ENCODE measurements around the gene WFDC1. TPM values are rescaled to one million over a fixed set of nuclear protein-coding genes. Genes with fewer than 3 reads are reported as not detected.

Gene WFDC1
- total and polyA plus RNA-seq, 2 experiments from 2014 or later, result 0.76 to 0.95 TPM

GRCh38 chr16:84303023-84303422 is 8.3 kb downstream of the WFDC1 start:
- Histone ChIP-seq H3K4me3 (no peak overlapping the region), H2AFZ (no peak overlapping the region), H3K4me1 (ENCODE audit: insufficient read depth) (peaks cover 21% of the 10 kb centered on the region), H3K27me3 (ENCODE audit: insufficient read depth) (no peaks in the 10 kb centered on the region), H3K9me2 (ENCODE audit: insufficient read depth) (no peaks in the 10 kb centered on the region), H4K20me1 (replicated peaks; ENCODE audit: insufficient read depth) (no peaks in the 10 kb centered on the region), H3K79me2 (replicated peaks; ENCODE audit: insufficient read depth) (no peaks in the 10 kb centered on the region), H3K4me2 (no peak overlapping the region), H3K27ac (ENCODE audit: low read depth) (no peak overlapping the region), H3F3A (replicated peaks; ENCODE audit: low read depth) (peaks cover 3% of the 10 kb centered on the region; the same call in 1 of the 2 replicates), H3K36me3 (ENCODE audit: insufficient read depth) (no peaks in the 10 kb centered on the region)
- H3K27me3 Mint-ChIP-seq (ENCODE audit: insufficient read depth, low read depth, poor library complexity), result peaks cover 14% of the 10 kb centered on the region
- H3K9me3 Mint-ChIP-seq, result no peaks in the 10 kb centered on the region
- ATAC-seq (no peak), DNase-seq (ENCODE audit: low spot score) (no peak)
- no peak for TF ChIP-seq JUNB (IDR thresholded peaks at IDR 0.05; ENCODE audit: unreplicated experiment)
- TF ChIP-seq ZNF114 (CRISPR knock-in tag; IDR thresholded peaks at IDR 0.05), result no peak
- no peak for TF ChIP-seq CREB1 (CRISPR knock-in tag; IDR thresholded peaks at IDR 0.05; ENCODE audit: low read depth)
- TF ChIP-seq EZH2phosphoT487 (IDR thresholded peaks at IDR 0.05; ENCODE audit: unreplicated experiment), result no peak
- H3K4me1 Mint-ChIP-seq, result peaks cover 36% of the 10 kb centered on the region
- no peak overlapping the region for H3K4me3 Mint-ChIP-seq
- H3K36me3 Mint-ChIP-seq (ENCODE audit: low read depth), result no peaks in the 10 kb centered on the region
- H3K27ac Mint-ChIP-seq, result no peak overlapping the region; the same call in 1 of the 2 replicates

DNA sequence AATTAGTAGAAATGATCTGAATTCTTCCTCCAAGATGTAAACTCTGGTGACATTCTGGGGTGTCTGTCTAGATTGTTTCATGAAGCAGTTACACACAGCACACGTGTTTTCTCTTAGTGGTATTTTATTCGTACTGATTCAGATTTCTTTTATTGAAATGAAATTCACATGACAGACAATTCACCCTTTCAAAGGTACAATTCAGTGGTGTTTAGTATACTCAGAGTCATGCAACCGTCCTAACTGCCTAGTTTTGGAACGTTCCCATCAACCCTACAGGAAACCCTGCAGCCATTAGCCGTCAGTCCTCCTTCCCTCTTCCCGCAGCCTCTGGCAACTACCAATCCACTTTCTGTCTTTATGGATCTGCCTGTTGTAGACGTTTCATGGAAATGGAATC is 8.8 kb downstream of the WFDC1 start:
- H3K4me1 Mint-ChIP-seq, result peaks cover 34% of the 10 kb centered on the region
- H3K36me3 Mint-ChIP-seq (ENCODE audit: low read depth), result no peaks in the 10 kb centered on the region
- H3K4me1 ChIP-seq (ENCODE audit: insufficient read depth), result peaks cover 21% of the 10 kb centered on the region
- H3F3A ChIP-seq (replicated peaks; ENCODE audit: low read depth), result peaks cover 3% of the 10 kb centered on the region; the same call in 1 of the 2 replicates
- no peak for DNase-seq (ENCODE audit: low spot score)
- no peak overlapping the region for H2AFZ ChIP-seq
- no peak overlapping the region for H3K4me2 ChIP-seq
- no peaks in the 10 kb centered on the region for H3K79me2 ChIP-seq (replicated peaks; ENCODE audit: insufficient read depth)
- H3K4me3 Mint-ChIP-seq, result no peak overlapping the region
- H3K9me2 ChIP-seq (ENCODE audit: insufficient read depth), result no peaks in the 10 kb centered on the region
- H3K27ac ChIP-seq (ENCODE audit: low read depth), result no peak overlapping the region
- ATAC-seq, result no peak
- H3K36me3 ChIP-seq (ENCODE audit: insufficient read depth), result no peaks in the 10 kb centered on the region
- no peaks in the 10 kb centered on the region for H3K27me3 ChIP-seq (ENCODE audit: insufficient read depth)
- peaks cover 16% of the 10 kb centered on the region for H3K27me3 Mint-ChIP-seq (ENCODE audit: insufficient read depth, low read depth, poor library complexity)
- H3K27ac Mint-ChIP-seq, result no peak overlapping the region
- H3K9me3 Mint-ChIP-seq, result no peaks in the 10 kb centered on the region
- no peaks in the 10 kb centered on the region for H4K20me1 ChIP-seq (replicated peaks; ENCODE audit: insufficient read depth)
- no peak overlapping the region for H3K4me3 ChIP-seq
- TF ChIP-seq EZH2 (IDR thresholded peaks at IDR 0.05; ENCODE audit: low read depth, unreplicated experiment) (no peak), CTCF (conservative IDR thresholded peaks at IDR 0.05; ENCODE audit: low read depth in 2 of 2) (no peak), CREB1 (CRISPR knock-in tag; IDR thresholded peaks at IDR 0.05; ENCODE audit: low read depth) (no peak)

GRCh38 chr16:84306564-84306963 is 11.9 kb downstream of the WFDC1 start:
- H3K4me1 ChIP-seq (ENCODE audit: insufficient read depth), result no peaks in the 10 kb centered on the region
- H3K4me1 Mint-ChIP-seq, result peaks cover 13% of the 10 kb centered on the region
- TF ChIP-seq, protein P1, sequence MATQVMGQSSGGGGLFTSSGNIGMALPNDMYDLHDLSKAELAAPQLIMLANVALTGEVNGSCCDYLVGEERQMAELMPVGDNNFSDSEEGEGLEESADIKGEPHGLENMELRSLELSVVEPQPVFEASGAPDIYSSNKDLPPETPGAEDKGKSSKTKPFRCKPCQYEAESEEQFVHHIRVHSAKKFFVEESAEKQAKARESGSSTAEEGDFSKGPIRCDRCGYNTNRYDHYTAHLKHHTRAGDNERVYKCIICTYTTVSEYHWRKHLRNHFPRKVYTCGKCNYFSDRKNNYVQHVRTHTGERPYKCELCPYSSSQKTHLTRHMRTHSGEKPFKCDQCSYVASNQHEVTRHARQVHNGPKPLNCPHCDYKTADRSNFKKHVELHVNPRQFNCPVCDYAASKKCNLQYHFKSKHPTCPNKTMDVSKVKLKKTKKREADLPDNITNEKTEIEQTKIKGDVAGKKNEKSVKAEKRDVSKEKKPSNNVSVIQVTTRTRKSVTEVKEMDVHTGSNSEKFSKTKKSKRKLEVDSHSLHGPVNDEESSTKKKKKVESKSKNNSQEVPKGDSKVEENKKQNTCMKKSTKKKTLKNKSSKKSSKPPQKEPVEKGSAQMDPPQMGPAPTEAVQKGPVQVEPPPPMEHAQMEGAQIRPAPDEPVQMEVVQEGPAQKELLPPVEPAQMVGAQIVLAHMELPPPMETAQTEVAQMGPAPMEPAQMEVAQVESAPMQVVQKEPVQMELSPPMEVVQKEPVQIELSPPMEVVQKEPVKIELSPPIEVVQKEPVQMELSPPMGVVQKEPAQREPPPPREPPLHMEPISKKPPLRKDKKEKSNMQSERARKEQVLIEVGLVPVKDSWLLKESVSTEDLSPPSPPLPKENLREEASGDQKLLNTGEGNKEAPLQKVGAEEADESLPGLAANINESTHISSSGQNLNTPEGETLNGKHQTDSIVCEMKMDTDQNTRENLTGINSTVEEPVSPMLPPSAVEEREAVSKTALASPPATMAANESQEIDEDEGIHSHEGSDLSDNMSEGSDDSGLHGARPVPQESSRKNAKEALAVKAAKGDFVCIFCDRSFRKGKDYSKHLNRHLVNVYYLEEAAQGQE (IDR thresholded peaks at IDR 0.05; ENCODE audit: unreplicated experiment), result no peak
- TF ChIP-seq EZH2phosphoT487 (IDR thresholded peaks at IDR 0.05; ENCODE audit: unreplicated experiment) (no peak), STAT1 (IDR thresholded peaks at IDR 0.05; ENCODE audit: unreplicated experiment) (no peak), POLR2AphosphoS5 (IDR thresholded peaks at IDR 0.05; ENCODE audit: low read depth) (no peak)

More at GRCh38 chr16:84306564-84306963, 11.9 kb downstream of the WFDC1 start:
- Mint-ChIP-seq H3K4me3 (no peak overlapping the region), H3K36me3 (ENCODE audit: low read depth) (no peaks in the 10 kb centered on the region), H3K27me3 (ENCODE audit: insufficient read depth, low read depth, poor library complexity) (peaks cover 17% of the 10 kb centered on the region), H3K27ac (no peak overlapping the region), H3K9me3 (no peaks in the 10 kb centered on the region)
- ATAC-seq (no peak), DNase-seq (ENCODE audit: low spot score) (no peak)
- H3K36me3 ChIP-seq (ENCODE audit: insufficient read depth), result no peaks in the 10 kb centered on the region
- no peak overlapping the region for H3K4me2 ChIP-seq
- H2AFZ ChIP-seq, result no peak overlapping the region
- H3K27ac ChIP-seq (ENCODE audit: low read depth), result no peak overlapping the region
- H3K27me3 ChIP-seq (ENCODE audit: insufficient read depth), result no peaks in the 10 kb centered on the region
- no peaks in the 10 kb centered on the region for H3F3A ChIP-seq (replicated peaks; ENCODE audit: low read depth)
- no peak overlapping the region for H3K4me3 ChIP-seq
- H3K9me2 ChIP-seq (ENCODE audit: insufficient read depth), result no peaks in the 10 kb centered on the region
- no peaks in the 10 kb centered on the region for H4K20me1 ChIP-seq (replicated peaks; ENCODE audit: insufficient read depth)
- no peaks in the 10 kb centered on the region for H3K79me2 ChIP-seq (replicated peaks; ENCODE audit: insufficient read depth)
